Measurements from ENCODE around the gene SPACA9. TPM values are rescaled to one million over a fixed set of nuclear protein-coding genes. Genes with fewer than 3 reads are reported as not detected.
A peak's percentile ranks its signal among the peaks of the same experiment; 100 is the strongest.

Gene SPACA9
- total RNA-seq, 1 donor from 2014 or later, result 5.2 TPM

GRCh38 chr9:132901858-132902831 is 23.4 kb downstream of the SPACA9 start:
- TF ChIP-seq CTCF (conservative IDR thresholded peaks at IDR 0.05; ENCODE audit: low read depth, low read length), result peak; percentile 88
- no peak overlapping the region for H3K4me3 ChIP-seq (ENCODE audit: low read depth, low read length)
- DNase-seq (ENCODE audit: low read depth), result peak; percentile 15

GRCh38 chr9:132903574-132904492 is 25.1 kb downstream of the SPACA9 start:
- TF ChIP-seq CTCF (conservative IDR thresholded peaks at IDR 0.05; ENCODE audit: low read depth, low read length), result no peak
- H3K4me3 ChIP-seq (ENCODE audit: low read depth, low read length), result no peak overlapping the region
- no peak for DNase-seq (ENCODE audit: low read depth)

GRCh38 chr9:132905726-132906125 is 27.0 kb downstream of the SPACA9 start:
- DNase-seq (ENCODE audit: low read depth), result no peak
- H3K4me3 ChIP-seq (ENCODE audit: low read depth, low read length), result no peak overlapping the region
- no peak for TF ChIP-seq CTCF (conservative IDR thresholded peaks at IDR 0.05; ENCODE audit: low read depth, low read length)

- no peak for TF ChIP-seq CTCF (conservative IDR thresholded peaks at IDR 0.05; ENCODE audit: low read depth, low read length)
- H3K4me3 ChIP-seq (ENCODE audit: low read depth, low read length), result no peak overlapping the region
- no peak for DNase-seq (ENCODE audit: low read depth)
These were observed 29.9 kb downstream of the SPACA9 start for GRCh38 chr9:132908635-132909034.

- no peak overlapping the region for H3K4me3 ChIP-seq (ENCODE audit: low read depth, low read length)
- no peak for DNase-seq (ENCODE audit: low read depth)
- TF ChIP-seq CTCF (conservative IDR thresholded peaks at IDR 0.05; ENCODE audit: low read depth, low read length), result no peak
These were observed 30.6 kb downstream of the SPACA9 start for GRCh38 chr9:132909311-132909710.

GRCh38 chr9:132910376-132910775 is 31.7 kb downstream of the SPACA9 start:
- H3K4me3 ChIP-seq (ENCODE audit: low read depth, low read length), result no peak overlapping the region
- no peak for DNase-seq (ENCODE audit: low read depth)
- TF ChIP-seq CTCF (conservative IDR thresholded peaks at IDR 0.05; ENCODE audit: low read depth, low read length), result no peak

All from epithelial cell of proximal tubule (primary cell).